IMR-90 (cell line): Measurements from ENCODE around the gene KIF18B. TPM values are rescaled to one million over a fixed set of nuclear protein-coding genes. Genes with fewer than 3 reads are reported as not detected.

Experiments
- ATAC-seq: fragments of 200-7000 bp; cut with Tn5 transposase; 2 replicates; pipeline ENCODE4 v1.9.1; 2020; ENCODE audit warnings: low read depth, mild to moderate bottlenecking, moderate library complexity
- BruUV-seq: library from RNA; stranded (reverse); fragments of 400-500 nt; replicated peaks from 2 replicates; lab custom pipeline; 2021; lab: Mats Ljungman, UMichigan
- CTCF ChIA-PET: fragments of 300-600 bp; formaldehyde crosslinking; extraction: SDS; loops from one replicate; lab custom pipeline; 2021; ENCODE audit warnings: antibody characterized with exemption; lab: Yijun Ruan, JAX
- POLR2A ChIA-PET: fragments of 300-600 bp; sonication (Branson Sonifier 250); formaldehyde crosslinking; loops from one replicate; lab custom pipeline; 2022; ENCODE audit warnings: antibody characterized with exemption; ENCODE audit not compliant: unreplicated experiment; lab: Charles Lee
- DNase-seq: peaks from one replicate; pipeline ENCODE4 v3.0.0; 2013
- H2AFZ ChIP-seq: replicated peaks from 2 replicates; pipeline ENCODE3; 2013; ENCODE audit warnings: low read length, mild to moderate bottlenecking; ENCODE audit not compliant: poor library complexity
- H2AK5ac ChIP-seq: 2 replicates; pipeline ENCODE4 v1.6.1; 2013; ENCODE audit warnings: low read depth, low read length, inconsistent platforms
- H2AK9ac ChIP-seq: replicated peaks from 2 replicates; pipeline ENCODE3; 2013; ENCODE audit warnings: mild to moderate bottlenecking, low read depth, low read length, moderate library complexity; ENCODE audit not compliant: poor library complexity
- H2BK120ac ChIP-seq: 2 replicates; pipeline ENCODE4 v1.6.1; 2013; ENCODE audit warnings: low read depth, low read length, inconsistent platforms
- H2BK15ac ChIP-seq: 3 replicates; pipeline ENCODE4 v1.6.1; 2013; ENCODE audit warnings: low read depth, low read length, inconsistent platforms
- H2BK20ac ChIP-seq: 2 replicates; pipeline ENCODE4 v1.6.1; 2013; ENCODE audit warnings: low read depth, mild to moderate bottlenecking, inconsistent platforms, low read length, moderate library complexity
- H2BK5ac ChIP-seq: 2 replicates; pipeline ENCODE4 v1.6.1; 2013; ENCODE audit warnings: mild to moderate bottlenecking, low read depth, low read length, inconsistent platforms; ENCODE audit not compliant: poor library complexity, severe bottlenecking
- H3K14ac ChIP-seq: replicated peaks from 2 replicates; pipeline ENCODE4 v1.6.1; 2013; ENCODE audit warnings: low read depth, low read length, inconsistent platforms
- H3K18ac ChIP-seq: 2 replicates; pipeline ENCODE4 v1.6.1; 2013; ENCODE audit warnings: low read depth, low read length, control low read depth
- H3K23ac ChIP-seq: 2 replicates; pipeline ENCODE4 v1.6.1; 2013; ENCODE audit warnings: low read depth, low read length, inconsistent platforms
- H3K27ac ChIP-seq: 2 replicates; pipeline ENCODE4 v1.5.1; 2013; ENCODE audit warnings: mild to moderate bottlenecking, control low read depth, low read length; ENCODE audit not compliant: insufficient read depth
- H3K27me3 ChIP-seq: 2 replicates; pipeline ENCODE4 v1.6.1; 2013; ENCODE audit warnings: low read length; ENCODE audit not compliant: control insufficient read depth, insufficient read depth
- H3K36me3 ChIP-seq: 2 replicates; pipeline ENCODE4 v1.6.1; 2013; ENCODE audit warnings: low read length, mixed read lengths; ENCODE audit not compliant: control insufficient read depth, insufficient read depth
- H3K4ac ChIP-seq: 2 replicates; pipeline ENCODE4 v1.6.1; 2013; ENCODE audit warnings: low read depth, low read length, inconsistent platforms
- H3K4me1 ChIP-seq: 2 replicates; pipeline ENCODE4 v1.6.1; 2013; ENCODE audit warnings: low read length, mixed read lengths; ENCODE audit not compliant: control insufficient read depth, insufficient read depth
- H3K4me2 ChIP-seq: 2 replicates; pipeline ENCODE4 v1.6.1; 2013; ENCODE audit warnings: low read depth, mild to moderate bottlenecking, control low read depth, low read length, moderate library complexity
- H3K4me3 ChIP-seq: 2 replicates; pipeline ENCODE4 v1.5.1; 2013; ENCODE audit warnings: low read depth, mild to moderate bottlenecking, control low read depth, low read length, moderate library complexity; ENCODE audit not compliant: insufficient read depth
- H3K56ac ChIP-seq: 2 replicates; pipeline ENCODE4 v1.6.1; 2013; ENCODE audit warnings: low read length, inconsistent platforms; ENCODE audit not compliant: insufficient read depth; ENCODE audit errors: extremely low read depth
- H3K79me1 ChIP-seq, 2 experiments: 2 replicates each; pipeline ENCODE4 v1.6.1; 2013; ENCODE audit warnings: low read length in 2 of 2, inconsistent platforms in 1 of 2, low read depth in 1 of 2
- H3K9ac ChIP-seq: 2 replicates; pipeline ENCODE4 v1.6.1; 2013; ENCODE audit warnings: low read depth, low read length, control low read depth
- H3K9me1 ChIP-seq: 2 replicates; pipeline ENCODE4 v1.6.1; 2013; ENCODE audit warnings: low read length, inconsistent platforms; ENCODE audit not compliant: insufficient read depth
- H3K9me3 ChIP-seq: 2 replicates; pipeline ENCODE4 v1.6.1; 2013; ENCODE audit warnings: low read length; ENCODE audit not compliant: control insufficient read depth, insufficient read depth
- H4K20me1 ChIP-seq: 2 replicates; pipeline ENCODE4 v1.6.1; 2013; ENCODE audit warnings: low read length, inconsistent platforms; ENCODE audit not compliant: insufficient read depth
- H4K5ac ChIP-seq: 2 replicates; pipeline ENCODE4 v1.6.1; 2013; ENCODE audit warnings: mild to moderate bottlenecking, low read depth, low read length, control low read depth
- H4K8ac ChIP-seq, 2 experiments: 2 replicates each; pipeline ENCODE4 v1.6.1; 2013; ENCODE audit warnings: low read depth in 2 of 2, low read length in 2 of 2, control low read depth in 1 of 2, inconsistent platforms in 1 of 2
- H4K91ac ChIP-seq: 2 replicates; pipeline ENCODE4 v1.6.1; 2013; ENCODE audit warnings: low read depth, low read length, inconsistent platforms; ENCODE audit not compliant: insufficient read depth
- CEBPB ChIP-seq: IDR thresholded peaks from 2 replicates; pipeline ENCODE4 v1.6.1; 2012; ENCODE audit warnings: low read depth, low read length, improper control_type of control experiment
- CHD1 ChIP-seq: IDR thresholded peaks from 2 replicates; pipeline ENCODE4 v1.6.1; 2012; ENCODE audit warnings: low read depth, low read length, improper control_type of control experiment
- CTCF ChIP-seq: conservative IDR thresholded peaks from 2 replicates; pipeline ENCODE4 v1.5.1; 2012; ENCODE audit warnings: mild to moderate bottlenecking, low read depth, low read length, improper control_type of control experiment
- ELK1 ChIP-seq: fragments of 150-350 bp; IDR thresholded peaks from 2 replicates; pipeline ENCODE4 v1.6.1; 2016; ENCODE audit warnings: low read depth, mild to moderate bottlenecking, low read length, moderate library complexity, borderline replicate concordance
- FOS ChIP-seq: fragments of 150-350 bp; IDR thresholded peaks from 2 replicates; pipeline ENCODE4 v1.6.1; 2016; ENCODE audit warnings: low read depth, low read length
- MAFK ChIP-seq: IDR thresholded peaks from 2 replicates; pipeline ENCODE4 v1.6.1; 2012; ENCODE audit warnings: low read depth, low read length, improper control_type of control experiment
- MAZ ChIP-seq: IDR thresholded peaks from 2 replicates; pipeline ENCODE4 v1.6.1; 2012; ENCODE audit warnings: low read depth, mild to moderate bottlenecking, low read length, improper control_type of control experiment, moderate library complexity, borderline replicate concordance
- MXI1 ChIP-seq: IDR thresholded peaks from 2 replicates; pipeline ENCODE4 v1.6.1; 2012; ENCODE audit warnings: low read depth, mild to moderate bottlenecking, low read length, moderate library complexity, borderline replicate concordance
- NFE2L2 ChIP-seq: fragments of 150-350 bp; IDR thresholded peaks from 2 replicates; pipeline ENCODE4 v1.6.1; 2016; ENCODE audit warnings: low read depth, mild to moderate bottlenecking, low read length
- RAD21 ChIP-seq: IDR thresholded peaks from 2 replicates; pipeline ENCODE4 v1.6.1; 2012; ENCODE audit warnings: low read length, improper control_type of control experiment
- RCOR1 ChIP-seq: IDR thresholded peaks from 2 replicates; pipeline ENCODE4 v1.6.1; 2012; ENCODE audit warnings: mild to moderate bottlenecking, low read length, improper control_type of control experiment; ENCODE audit not compliant: insufficient replicate concordance
- RFX5 ChIP-seq: IDR thresholded peaks from 2 replicates; pipeline ENCODE4 v1.8.0; 2012; ENCODE audit warnings: low read depth, mild to moderate bottlenecking, low read length, moderate library complexity
- SMC3 ChIP-seq: fragments of 150-350 bp; IDR thresholded peaks from 2 replicates; pipeline ENCODE4 v1.6.1; 2016; ENCODE audit warnings: low read depth, mild to moderate bottlenecking, antibody characterized with exemption, low read length, moderate library complexity
- WGBS, 2 experiments: methylation state at CpG; one replicate each; pipeline versions ENCODE4 v1.1.5 to v1.1.7; 2013; ENCODE audit warnings: missing lambda C conversion rate in 2 of 2; ENCODE audit not compliant: insufficient read length in 1 of 2; ENCODE audit errors: extremely low coverage in 2 of 2; 5-methylcytosine and 5-hydroxymethylcytosine counted together
- dilution Hi-C: fragments of 300-500 bp; cut with HindIII; formaldehyde crosslinking; loops from one replicate; pipeline ENCODE4 v1.14.3; 2018; ENCODE audit warnings: low sequenced_read_pairs; ENCODE audit not compliant: unreplicated experiment
- in situ Hi-C: fragments of 300-500 bp; cut with MboI; formaldehyde crosslinking; loops from 3 replicates; pipeline ENCODE4 v1.14.3; 2019; ENCODE audit warnings: low sequenced_read_pairs, inconsistent platforms, mixed read lengths
- intact Hi-C: fragments of 100-400 bp; cut with micrococcal nuclease; formaldehyde crosslinking; loops from 2 replicates; pipeline ENCODE4 v1.10.0; 2022
- polyA plus RNA-seq, 3 experiments: library from polyadenylated mRNA; depleted of rRNA; stranded (reverse); fragments of >200 nt; gene quantifications; 2 replicates each; pipeline ENCODE4 v1.2.3, GENCODE V29; 2012; ENCODE audit warnings: low replicate concordance in 1 of 3
- total RNA-seq: library from RNA; depleted of rRNA; stranded (reverse); fragments of >200 nt; gene quantifications from 2 replicates; pipeline ENCODE4 v1.2.3, GENCODE V29; 2012

KIF18B gene
- total and polyA plus RNA-seq, 2 of the 4 experiments (the other 2 are of a cell fraction), result 1.3 to 16.0 TPM

- Histone ChIP-seq H3K27me3 (no peaks in the 10 kb centered on the region), H4K20me1 (no peaks in the 10 kb centered on the region), H3K4me1 (no peaks in the 10 kb centered on the region), H4K91ac (no peak overlapping the region), H3K56ac (no peak overlapping the region), H3K9ac (no peak overlapping the region), H3K14ac (no peak overlapping the region), H3K9me3 (no peaks in the 10 kb centered on the region), H3K36me3 (peaks cover 12% of the 10 kb centered on the region), H3K4me2 (no peak overlapping the region), H3K23ac (no peak overlapping the region), H2BK15ac (no peak overlapping the region), H2AK5ac (no peak overlapping the region), H3K79me1 (peaks cover 5 to 8% of the 10 kb centered on the region in 2 experiments; a peak in 2 of 4 replicates), H2BK120ac (no peak overlapping the region), H2AFZ (no peak overlapping the region), H3K18ac (no peak overlapping the region), H4K8ac (no peak overlapping the region), H4K5ac (no peak overlapping the region), H2BK20ac (no peak overlapping the region), H2AK9ac (no peak overlapping the region), H2BK5ac (no peak overlapping the region), H3K4me3 (no peak overlapping the region), H3K4ac (no peak overlapping the region), H3K27ac (no peak overlapping the region), H3K9me1 (no peaks in the 10 kb centered on the region)
- TF ChIP-seq FOS, result no peak
- no peak for TF ChIP-seq CEBPB
- no peak for TF ChIP-seq RFX5
- no peak for TF ChIP-seq MAFK
- no peak for TF ChIP-seq RAD21
- TF ChIP-seq ELK1, result no peak
- TF ChIP-seq CHD1, result no peak
- no peak for TF ChIP-seq CTCF
- TF ChIP-seq NFE2L2, result no peak
- no peak for TF ChIP-seq SMC3
- no peak for TF ChIP-seq MAZ
- no peak for TF ChIP-seq RCOR1
- no peak for TF ChIP-seq MXI1
- dilution Hi-C loops (no loop called here), in situ Hi-C loops (no loop called here), intact Hi-C loops (no loop called here)
- no TSS peak for BruUV-seq
- no peak for ATAC-seq
- WGBS, 2 experiments, result 100% methylated on average over 1 of the region's 3 CpGs; no CpG with 5 or more reads in 1 of the 2 experiments
- no peak for DNase-seq
- ChIA-PET POLR2A (no interaction called here), CTCF (no interaction called here)
Measured at GRCh38 chr17:44927696-44928095, 19.9 kb downstream of the KIF18B start.
